Naive thymus-derived CD4-positive, alpha-beta T cell (primary cell): ENCODE results near the gene CAPN5. TPM values are rescaled to one million over a fixed set of nuclear protein-coding genes. Genes with fewer than 3 reads are reported as not detected.
"Not testable (repeated sequence)": the region's sequence is repeated elsewhere in the genome, so short reads cannot be mapped to it uniquely, and the experiment has no call there.

Experiments used
- ATAC-seq: fragments of 150-1000 bp; cut with Tn5 transposase; 2 replicates; pipeline ENCODE4 v1.10.0; 2021; ENCODE audit warnings: mild to moderate bottlenecking, moderate library complexity
- CTCF ChIA-PET: fragments of 350-600 bp; sonication (Branson Sonifier 250); formaldehyde crosslinking; loops from one replicate; lab custom pipeline; 2021; ENCODE audit warnings: antibody characterized with exemption; lab: Charles Lee
- POLR2A ChIA-PET: fragments of 350-600 bp; sonication (Branson Sonifier 250); formaldehyde crosslinking; loops from one replicate; lab custom pipeline; 2021; ENCODE audit warnings: antibody characterized with exemption, inconsistent platforms; lab: Charles Lee
- DNase-seq, 9 donors: peaks; one replicate each; pipeline versions ENCODE4 v3.0.0 to v3.0.0-alpha.2; 2020 to 2022; ENCODE audit warnings: mixed read lengths in 1 of 9
- H3K27ac ChIP-seq: one replicate; pipeline ENCODE4 v1.7.0; 2013; ENCODE audit warnings: mild to moderate bottlenecking, low read depth, low read length, moderate library complexity
- H3K27me3 ChIP-seq, 2 donors: one replicate each; pipeline ENCODE4 v1.7.0; 2013; ENCODE audit warnings: low read length in 2 of 2, mild to moderate bottlenecking in 2 of 2, moderate library complexity in 2 of 2; ENCODE audit not compliant: control insufficient read depth in 2 of 2, insufficient read depth in 2 of 2
- H3K36me3 ChIP-seq, 3 experiments: 1 replicate in 2 of 3; 2 replicates in 1 of 3; pipeline ENCODE4 v1.7.0; 2013; ENCODE audit warnings: low read length in 3 of 3, mild to moderate bottlenecking in 3 of 3, moderate library complexity in 1 of 3; ENCODE audit not compliant: insufficient read depth in 3 of 3, control insufficient read depth in 2 of 3
- H3K4me1 ChIP-seq, 2 donors: one replicate each; pipeline ENCODE4 v1.7.0; 2013; ENCODE audit warnings: low read length in 2 of 2, mild to moderate bottlenecking in 2 of 2, moderate library complexity in 1 of 2; ENCODE audit not compliant: control insufficient read depth in 2 of 2, insufficient read depth in 2 of 2
- H3K4me3 ChIP-seq: 2 replicates; pipeline ENCODE4 v1.7.0; 2013; ENCODE audit warnings: mild to moderate bottlenecking, low read length
- H3K9me3 ChIP-seq, 3 experiments: 1 replicate in 2 of 3; 2 replicates in 1 of 3; pipeline ENCODE4 v1.7.0; 2013; ENCODE audit warnings: low read length in 3 of 3; ENCODE audit not compliant: control insufficient read depth in 2 of 3
- H3K27ac Mint-ChIP-seq, 9 donors: one replicate each; pipeline ENCODE4 v1.8.0; 2020 to 2022; ENCODE audit warnings: mixed read lengths in 9 of 9, mild to moderate bottlenecking in 8 of 9, moderate library complexity in 5 of 9, inconsistent platforms in 2 of 9
- H3K27me3 Mint-ChIP-seq, 5 donors: one replicate each; pipeline ENCODE4 v1.8.0; 2021 to 2022; ENCODE audit warnings: mixed read lengths in 5 of 5, mild to moderate bottlenecking in 1 of 5
- H3K36me3 Mint-ChIP-seq, 5 donors: one replicate each; pipeline ENCODE4 v1.8.0; 2020 to 2022; ENCODE audit warnings: mixed read lengths in 5 of 5, mild to moderate bottlenecking in 3 of 5, inconsistent platforms in 1 of 5
- H3K4me1 Mint-ChIP-seq, 7 donors: one replicate each; pipeline ENCODE4 v1.8.0; 2020 to 2022; ENCODE audit warnings: mixed read lengths in 7 of 7, mild to moderate bottlenecking in 3 of 7, inconsistent platforms in 1 of 7
- H3K4me3 Mint-ChIP-seq, 10 donors: one replicate each; pipeline ENCODE4 v1.8.0; 2020 to 2022; ENCODE audit warnings: mild to moderate bottlenecking in 10 of 10, mixed read lengths in 10 of 10, moderate library complexity in 6 of 10, inconsistent platforms in 2 of 10
- H3K9me3 Mint-ChIP-seq, 11 donors: one replicate each; pipeline ENCODE4 v1.8.0; 2020 to 2022; ENCODE audit warnings: mixed read lengths in 11 of 11, mild to moderate bottlenecking in 4 of 11, inconsistent platforms in 1 of 11, moderate library complexity in 1 of 11
- intact Hi-C, 2 donors: fragments of 100-400 bp; cut with micrococcal nuclease; formaldehyde crosslinking; loops; one replicate each; pipeline ENCODE4 v1.15.1; 2023
- polyA plus RNA-seq, 2 donors: library from polyadenylated mRNA; unstranded; fragments of 300-500 nt; fragmentation: Illumina TruSeq; gene quantifications; one replicate each; pipeline ENCODE4 v1.2.3, GENCODE V29; 2021
- total RNA-seq, 6 experiments: library from RNA in 5 of 6; stranded (reverse) in 5 of 6; gene quantifications; 1 replicate in 5 of 6; 2 replicates in 1 of 6; pipeline ENCODE4 v1.2.3 and lab custom pipeline; 2021 to 2026

Gene CAPN5
- total and polyA plus RNA-seq, 7 experiments from 2014 or later: 0.94 to 5.8 (median 5.6) TPM

DNA sequence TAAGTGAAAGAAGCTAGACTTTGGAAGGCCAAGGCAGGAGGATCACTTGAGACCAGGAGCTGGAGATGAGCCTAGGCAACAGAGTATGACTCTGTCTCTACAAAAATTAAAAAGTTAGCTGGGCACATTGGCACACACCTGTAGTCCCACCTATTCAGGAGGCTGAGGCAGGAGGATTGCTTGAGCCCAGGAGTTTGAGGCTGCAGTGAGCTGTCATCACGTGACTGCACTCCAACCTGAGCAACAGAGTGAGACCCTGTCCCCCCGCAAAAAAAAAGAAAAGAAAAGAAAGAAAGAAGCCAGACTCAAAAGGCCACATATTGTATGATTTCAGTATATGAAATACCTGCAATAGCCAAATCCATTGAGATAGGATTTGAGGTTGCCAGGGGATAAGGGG, 7.9 kb upstream of the CAPN5 start:
- Histone ChIP-seq H3K4me3 (no peak overlapping the region), H3K36me3 (no peaks in the 10 kb centered on the region), H3K9me3 (peaks cover 0 to 13% (median 0%) of the 10 kb centered on the region in 3 experiments), H3K27me3 (no peaks in the 10 kb centered on the region), H3K27ac (no peak overlapping the region), H3K4me1 (no peaks in the 10 kb centered on the region)
- Mint-ChIP-seq H3K27me3 (peaks cover 0 to 36% (median 0%) of the 10 kb centered on the region in 5 donors), H3K4me3 (no peak overlapping the region), H3K9me3 (peaks cover 0 to 38% (median 10%) of the 10 kb centered on the region in 11 donors), H3K27ac (no peak overlapping the region), H3K36me3 (no peaks in the 10 kb centered on the region), H3K4me1 (no peaks in the 10 kb centered on the region)
- CTCF ChIA-PET: interaction anchor here (1.2 kb wide), 1 partner anchor 32 kb away, joined by 3 read pairs; no protein-coding TSS in a partner anchor
- DNase-seq (no peak), ATAC-seq (no peak)
- POLR2A ChIA-PET: no interaction called here
- intact Hi-C loops: no loop called here

DNA sequence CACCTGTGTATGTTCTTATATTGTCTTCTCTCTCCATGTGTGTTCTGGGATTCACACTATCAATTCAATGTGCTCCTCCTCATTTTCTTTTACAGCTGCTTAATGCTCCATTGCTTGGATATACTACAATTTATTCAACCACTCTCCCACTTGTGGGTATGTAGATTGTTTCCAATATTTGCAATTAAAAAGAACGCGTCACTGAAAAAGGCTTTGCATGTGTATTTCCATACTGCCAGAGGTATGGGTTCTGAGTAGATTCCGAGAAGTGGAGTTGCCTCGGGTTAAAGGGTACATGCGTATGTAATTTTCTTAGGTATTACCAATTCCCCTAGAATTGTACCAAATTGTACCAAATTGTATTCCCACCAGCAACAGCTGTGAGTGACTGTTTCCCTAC, 7.0 kb upstream of the CAPN5 start:
- H3K4me1 Mint-ChIP-seq: peaks cover 0 to 2% (median 0%) of the 10 kb centered on the region in 7 donors
- POLR2A ChIA-PET: no interaction called here
- H3K36me3 ChIP-seq: no peaks in the 10 kb centered on the region
- no peak overlapping the region for H3K4me3 Mint-ChIP-seq
- DNase-seq (no peak), ATAC-seq (no peak)
- no peak overlapping the region for H3K27ac ChIP-seq
- intact Hi-C loops: no loop called here
- H3K27me3 ChIP-seq: no peaks in the 10 kb centered on the region
- H3K27ac Mint-ChIP-seq: no peak overlapping the region
- H3K9me3 Mint-ChIP-seq: peaks cover 0 to 37% (median 10%) of the 10 kb centered on the region in 11 donors
- CTCF ChIA-PET: interaction anchor here (1.1 kb wide), 1 partner anchor 31 kb away, joined by 3 read pairs; no protein-coding TSS in a partner anchor
- H3K4me1 ChIP-seq: no peaks in the 10 kb centered on the region
- peaks cover 0 to 38% (median 0%) of the 10 kb centered on the region in 5 donors for H3K27me3 Mint-ChIP-seq
- H3K9me3 ChIP-seq: peaks cover 0 to 13% (median 0%) of the 10 kb centered on the region in 3 experiments
- no peaks in the 10 kb centered on the region for H3K36me3 Mint-ChIP-seq
- no peak overlapping the region for H3K4me3 ChIP-seq

DNA sequence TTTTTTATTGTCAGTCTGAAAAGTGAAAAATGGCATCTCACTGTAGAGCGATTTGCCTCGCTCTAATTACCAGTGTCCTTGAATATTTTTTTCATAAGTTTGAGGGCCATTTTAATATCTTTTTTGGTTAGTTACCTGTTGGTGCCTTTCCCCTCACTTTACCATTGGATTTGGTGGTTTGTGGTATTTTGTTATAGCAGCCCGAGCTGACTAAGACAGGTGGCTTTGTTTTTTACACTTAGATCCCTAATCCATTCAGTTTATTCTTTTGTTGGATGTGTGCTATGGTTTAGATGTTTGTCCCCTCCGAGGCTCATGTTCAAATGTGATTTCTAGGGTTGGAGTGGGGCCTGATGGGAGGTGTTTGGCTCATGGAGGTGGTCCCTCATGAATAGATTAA, 6.5 kb upstream of the CAPN5 start:
- intact Hi-C loops: no loop called here
- Histone ChIP-seq H3K27me3 (no peaks in the 10 kb centered on the region), H3K4me1 (no peaks in the 10 kb centered on the region), H3K4me3 (no peak overlapping the region), H3K36me3 (no peaks in the 10 kb centered on the region), H3K9me3 (peaks cover 0 to 13% (median 0%) of the 10 kb centered on the region in 3 experiments), H3K27ac (no peak overlapping the region)
- Mint-ChIP-seq H3K36me3 (no peaks in the 10 kb centered on the region), H3K9me3 (peaks cover 0 to 33% (median 10%) of the 10 kb centered on the region in 11 donors), H3K27me3 (peaks cover 0 to 42% (median 0%) of the 10 kb centered on the region in 5 donors), H3K4me1 (peaks cover 0 to 2% (median 0%) of the 10 kb centered on the region in 7 donors), H3K4me3 (no peak overlapping the region), H3K27ac (no peak overlapping the region)
- ATAC-seq (no peak), DNase-seq (no peak)
- POLR2A ChIA-PET: no interaction called here
- CTCF ChIA-PET: interaction anchor here (1.1 kb wide), 1 partner anchor 31 kb away, joined by 3 read pairs; no protein-coding TSS in a partner anchor

DNA sequence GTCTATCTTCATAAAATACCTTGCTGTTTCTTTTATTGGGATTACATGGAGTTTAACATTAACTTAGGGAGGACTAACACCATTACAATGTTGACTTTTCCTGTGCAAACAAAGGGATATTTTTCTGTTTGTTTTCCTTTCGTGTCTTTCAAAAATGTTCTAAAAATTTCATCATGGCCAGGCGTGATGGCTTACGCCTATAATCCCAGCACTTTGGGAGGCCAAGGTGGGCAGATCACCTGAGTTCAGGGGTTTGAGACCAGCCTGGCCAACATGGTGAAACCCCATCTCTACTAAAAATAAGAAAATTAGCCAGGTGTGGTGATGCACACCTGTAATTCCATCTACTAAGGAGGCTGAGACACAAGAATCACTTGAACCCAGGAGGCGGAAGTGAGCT, 5.5 kb upstream of the CAPN5 start:
- H3K9me3 Mint-ChIP-seq: peaks cover 0 to 24% (median 5%) of the 10 kb centered on the region in 11 donors
- CTCF ChIA-PET, H3K36me3 ChIP-seq, H3K4me1 Mint-ChIP-seq, POLR2A ChIA-PET, H3K27me3 ChIP-seq, H3K9me3 ChIP-seq, DNase-seq, H3K27ac Mint-ChIP-seq, H3K4me3 ChIP-seq, H3K36me3 Mint-ChIP-seq, H3K4me3 Mint-ChIP-seq, intact Hi-C loops, H3K4me1 ChIP-seq, ATAC-seq, H3K27ac ChIP-seq: not testable (repeated sequence)
- peaks cover 0 to 50% (median 0%) of the 10 kb centered on the region in 5 donors for H3K27me3 Mint-ChIP-seq

DNA sequence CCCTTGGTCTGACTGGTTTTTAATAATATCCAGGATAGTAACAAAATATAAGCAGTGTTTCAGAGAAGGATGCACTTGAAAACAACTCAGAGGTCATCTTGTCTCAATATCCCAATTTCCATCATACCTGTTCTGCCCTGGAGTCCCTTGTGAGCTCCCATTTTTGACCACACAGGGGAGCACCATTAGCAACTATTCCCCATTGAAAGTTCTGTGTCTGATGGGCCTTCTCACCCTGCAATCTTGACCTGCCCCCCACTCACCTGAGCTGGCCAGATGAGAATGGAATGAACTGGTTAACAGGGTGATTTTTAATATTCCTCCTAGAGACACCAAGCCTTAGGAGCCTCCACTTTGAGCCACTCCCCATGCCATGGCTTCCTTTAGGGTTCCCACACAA, 3.8 kb upstream of the CAPN5 start:
- POLR2A ChIA-PET: interaction anchor here (0.7 kb wide), 1 partner anchor 1138 kb away, joined by 3 read pairs; no protein-coding TSS in a partner anchor
- ATAC-seq (no peak), DNase-seq (no peak)
- Mint-ChIP-seq H3K4me1 (peaks cover 0 to 15% (median 12%) of the 10 kb centered on the region in 7 donors), H3K27ac (no peak overlapping the region), H3K4me3 (no peak overlapping the region), H3K9me3 (peaks cover 0 to 10% (median 1%) of the 10 kb centered on the region in 11 donors), H3K27me3 (peaks cover 0 to 56% (median 0%) of the 10 kb centered on the region in 5 donors), H3K36me3 (no peaks in the 10 kb centered on the region)
- CTCF ChIA-PET: interaction anchor here (0.6 to 4.2 kb wide), 4 partner anchors 12 to 28 kb away, joined by 3 to 25 read pairs (median 4); no protein-coding TSS in a partner anchor
- no peak overlapping the region for H3K4me3 ChIP-seq
- H3K27me3 ChIP-seq: no peaks in the 10 kb centered on the region
- intact Hi-C loops: no loop called here
- H3K36me3 ChIP-seq: no peaks in the 10 kb centered on the region
- no peak overlapping the region for H3K27ac ChIP-seq
- peaks cover 0 to 7% of the 10 kb centered on the region in 2 donors for H3K4me1 ChIP-seq
- no peaks in the 10 kb centered on the region for H3K9me3 ChIP-seq

DNA sequence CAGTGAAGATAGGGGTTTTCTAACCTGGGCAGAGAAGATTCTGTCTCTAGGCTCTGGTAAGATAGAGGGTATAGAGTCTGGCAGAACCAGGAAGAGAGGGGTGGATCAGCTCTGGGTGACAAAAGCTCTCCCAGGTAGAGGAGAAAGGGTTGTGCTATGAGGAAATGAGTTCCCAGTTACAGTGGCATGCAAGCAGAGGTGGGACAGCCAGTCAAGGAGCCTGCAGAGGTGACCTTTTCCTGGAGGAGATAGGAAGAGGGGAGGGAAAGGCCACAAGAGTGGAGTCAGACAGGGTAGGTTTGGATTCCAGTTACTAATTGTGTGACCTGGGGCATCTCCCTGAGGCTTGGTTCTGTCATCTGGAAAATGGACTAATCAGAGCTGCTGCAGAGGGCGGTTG, 3.4 kb upstream of the CAPN5 start:
- H3K27me3 Mint-ChIP-seq: peaks cover 0 to 56% (median 0%) of the 10 kb centered on the region in 5 donors
- POLR2A ChIA-PET: interaction anchor here (0.7 kb wide), 1 partner anchor 1137 kb away, joined by 3 read pairs; no protein-coding TSS in a partner anchor
- DNase-seq: no peak
- H3K4me1 Mint-ChIP-seq: peaks cover 3 to 17% (median 15%) of the 10 kb centered on the region in 7 donors
- peaks cover 0 to 10% (median 1%) of the 10 kb centered on the region in 11 donors for H3K9me3 Mint-ChIP-seq
- Histone ChIP-seq H3K4me3 (no peak overlapping the region), H3K27ac (no peak overlapping the region), H3K27me3 (no peaks in the 10 kb centered on the region), H3K4me1 (peaks cover 0 to 9% of the 10 kb centered on the region in 2 donors), H3K36me3 (no peaks in the 10 kb centered on the region), H3K9me3 (no peaks in the 10 kb centered on the region)
- ATAC-seq: no peak
- intact Hi-C loops: no loop called here
- no peaks in the 10 kb centered on the region for H3K36me3 Mint-ChIP-seq
- no peak overlapping the region for H3K4me3 Mint-ChIP-seq
- CTCF ChIA-PET: interaction anchor here (1.3 to 4.2 kb wide), 2 partner anchors 23 to 28 kb away, joined by 3 to 25 read pairs; no protein-coding TSS in a partner anchor
- no peak overlapping the region for H3K27ac Mint-ChIP-seq
